GM18951 (cell line): ENCODE data around the gene GALNT7.
"Not testable (repeated sequence)": the region's sequence is repeated elsewhere in the genome, so short reads cannot be mapped to it uniquely, and the experiment has no call there.

Source experiments
- POLR2A ChIP-seq: IDR thresholded peaks from 4 replicates; pipeline ENCODE4 v1.6.1; 2011; ENCODE audit warnings: mild to moderate bottlenecking; ENCODE audit not compliant: insufficient read length, insufficient read depth; ENCODE audit errors: extremely low read depth
- in situ Hi-C: fragments of 300-500 bp; cut with MboI; formaldehyde crosslinking; loops from one replicate; pipeline ENCODE4 v1.12.0; 2022; ENCODE audit warnings: low sequenced_read_pairs, mixed read lengths, inconsistent platforms; ENCODE audit not compliant: unreplicated experiment

Gene GALNT7

DNA sequence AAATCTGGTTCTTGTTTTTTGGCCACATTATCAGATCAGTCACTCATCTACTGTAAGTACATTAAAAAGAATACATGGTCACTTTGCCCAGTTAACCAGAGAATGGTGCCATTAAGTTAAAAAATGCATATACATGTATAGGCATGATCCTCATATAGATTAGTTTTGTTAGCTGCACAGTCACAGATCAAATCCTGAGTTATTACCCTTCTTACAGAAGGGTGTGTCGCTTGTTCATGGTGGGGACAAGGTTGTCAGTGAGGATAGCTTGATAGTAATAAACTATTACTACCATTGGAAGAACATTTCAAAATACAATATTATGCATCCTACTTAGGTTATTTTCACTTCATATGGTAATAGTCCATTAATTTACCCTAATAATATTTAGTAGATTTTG lies 48.5 kb downstream of the GALNT7 start:
- in situ Hi-C loops = no loop called here
- TF ChIP-seq POLR2A = no peak

DNA sequence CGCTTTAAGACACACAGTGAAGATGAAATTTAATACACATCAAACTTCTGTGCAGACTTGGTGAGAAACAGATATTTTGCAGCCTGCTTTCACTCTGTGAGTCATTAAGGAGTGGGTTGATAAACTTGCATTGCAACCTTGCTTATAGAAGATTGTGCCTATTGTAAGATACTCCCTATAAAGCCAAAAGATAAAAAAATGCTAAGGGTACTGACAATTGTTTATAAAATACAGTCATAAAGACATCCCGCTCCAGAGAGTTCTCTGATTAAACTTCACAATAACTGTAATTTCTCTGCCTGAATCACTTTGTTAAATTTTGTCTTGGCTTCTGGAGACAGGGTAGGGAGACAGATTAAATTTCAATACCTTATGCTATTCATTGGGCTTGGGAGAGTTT lies 49.1 kb downstream of the GALNT7 start:
- in situ Hi-C loops = no loop called here
- TF ChIP-seq POLR2A = no peak

DNA sequence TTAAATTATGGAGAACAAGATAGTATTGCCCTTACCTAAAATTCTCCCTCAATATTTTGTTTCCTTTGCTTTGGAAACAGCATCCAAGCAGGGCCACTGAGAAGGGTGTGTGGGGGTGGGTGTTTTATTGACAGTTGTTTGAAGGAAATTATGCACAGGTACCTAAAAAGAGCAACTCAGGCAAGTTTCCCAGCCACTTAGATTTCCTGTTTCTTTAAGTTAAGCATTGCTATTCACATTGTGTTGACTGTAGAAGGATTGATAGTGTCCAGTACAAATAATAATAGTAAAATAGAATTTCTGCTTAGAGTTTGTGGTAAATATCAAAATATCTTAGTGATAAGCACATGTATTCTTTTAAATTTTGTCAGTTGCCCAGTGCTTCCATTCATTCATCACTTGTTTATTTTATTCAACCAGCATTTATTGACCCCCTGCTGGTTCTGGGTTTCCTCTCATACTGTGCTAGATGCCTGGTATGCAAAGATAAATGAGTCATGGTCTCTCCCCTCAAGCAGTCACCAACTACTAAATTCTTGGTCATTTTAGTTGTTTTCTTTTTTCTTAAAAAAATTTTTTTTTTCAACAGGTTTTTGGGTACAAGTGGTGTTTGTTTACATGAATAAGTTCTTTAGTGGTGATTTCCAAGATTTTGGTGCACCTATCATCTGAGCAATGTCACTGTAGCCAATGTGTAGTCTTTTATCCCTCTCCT lies 50.0 kb downstream of the GALNT7 start:
- no peak for TF ChIP-seq POLR2A
- in situ Hi-C loops = no loop called here

DNA sequence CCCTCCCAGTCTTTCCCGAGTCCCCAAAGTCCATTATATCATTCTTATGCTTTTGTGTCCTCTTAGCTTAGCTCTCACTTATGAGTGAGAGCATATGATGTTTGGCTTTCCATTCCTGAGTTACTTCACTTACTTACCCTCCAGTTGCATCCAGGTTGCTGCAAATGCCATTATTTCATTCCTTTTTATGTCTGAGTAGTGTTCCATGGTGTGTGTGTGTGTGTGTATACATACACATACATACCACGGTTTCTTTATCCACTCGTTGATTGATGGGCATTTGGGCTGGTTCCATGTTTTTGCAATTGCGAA lies 50.5 kb downstream of the GALNT7 start:
- in situ Hi-C loops = not testable (repeated sequence)

DNA sequence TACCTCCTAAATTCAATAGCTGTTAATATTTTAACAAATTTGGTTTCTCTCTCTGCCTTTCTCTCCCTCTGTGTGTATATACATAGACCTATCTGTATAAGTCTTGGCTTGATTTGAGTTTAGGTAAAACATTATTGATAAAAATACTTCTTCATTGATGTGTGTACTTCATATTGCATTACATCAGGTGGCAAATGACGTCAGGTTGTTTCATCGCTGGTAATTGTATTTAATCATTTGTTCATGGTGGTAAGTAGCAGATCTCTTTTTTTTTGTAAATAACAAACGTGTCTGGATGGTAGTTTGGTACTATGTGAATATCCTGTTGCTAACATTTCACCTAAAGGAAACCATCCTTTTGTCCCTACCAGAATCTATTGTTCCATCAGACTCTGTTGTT lies 55.1 kb downstream of the GALNT7 start:
- TF ChIP-seq POLR2A = no peak
- in situ Hi-C loops = no loop called here

DNA sequence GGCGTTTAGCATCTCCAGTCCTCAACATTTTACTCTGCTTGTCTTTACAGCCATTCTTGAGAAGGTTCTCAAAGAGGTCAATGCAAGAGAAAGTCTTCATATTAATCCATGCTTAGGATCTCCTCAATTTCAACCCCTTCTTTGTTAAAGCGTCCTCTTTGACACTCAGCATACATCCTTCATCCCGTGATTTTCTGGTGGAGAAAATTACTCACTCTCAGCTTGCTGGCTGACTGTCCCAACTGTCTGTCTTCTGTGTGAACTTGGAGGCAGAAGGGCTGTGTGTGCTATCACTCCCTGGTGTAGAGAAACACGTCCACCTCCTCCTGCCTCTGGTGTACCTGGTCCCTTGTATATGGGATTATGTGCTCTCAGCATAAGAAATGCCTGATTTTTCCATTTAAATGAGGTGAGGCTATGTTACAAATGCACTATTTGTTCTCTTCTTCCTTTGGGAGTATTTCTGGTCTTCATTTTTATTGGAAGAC lies 57.8 kb downstream of the GALNT7 start:
- in situ Hi-C loops = no loop called here
- TF ChIP-seq POLR2A = no peak

DNA sequence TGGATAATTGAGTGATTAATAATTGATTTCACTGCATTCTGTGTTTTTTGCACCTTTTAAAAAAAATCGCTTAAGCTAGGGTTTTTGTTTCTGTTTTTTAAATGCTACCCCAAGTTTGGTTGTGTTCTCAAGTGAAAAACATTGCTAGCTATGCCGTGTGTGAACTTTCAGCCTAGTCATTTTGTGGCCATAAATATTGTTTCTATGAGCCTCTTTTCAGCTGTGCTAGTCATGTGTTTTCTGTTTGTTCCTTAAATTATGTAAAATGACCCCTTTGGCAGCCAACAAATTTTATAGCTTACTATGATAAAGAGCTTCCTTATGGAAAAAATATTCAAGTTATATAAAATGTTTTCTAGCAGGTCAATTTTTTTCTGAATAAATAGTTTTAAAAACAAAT lies 59.1 kb downstream of the GALNT7 start:
- in situ Hi-C loops = no loop called here
- TF ChIP-seq POLR2A = no peak

DNA sequence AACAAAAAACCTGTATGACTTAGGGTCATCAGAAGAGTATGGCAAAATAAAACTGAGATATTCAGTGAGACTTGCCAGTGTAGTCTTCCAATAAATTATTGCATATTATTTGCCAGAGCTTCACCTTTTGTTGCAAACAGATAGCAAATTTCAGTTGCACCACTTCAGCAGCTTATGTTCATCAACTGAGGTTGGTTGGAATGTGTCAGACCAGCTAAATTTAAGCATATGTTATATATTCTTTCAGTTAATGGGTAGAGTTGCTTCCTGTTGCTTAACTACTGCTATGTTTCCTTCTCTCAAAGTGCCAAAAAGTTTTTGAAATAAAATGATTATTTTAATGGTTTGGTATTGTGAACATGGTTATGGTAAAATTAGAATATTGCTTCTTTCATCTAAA lies 61.5 kb downstream of the GALNT7 start:
- TF ChIP-seq POLR2A = no peak
- in situ Hi-C loops = no loop called here

DNA sequence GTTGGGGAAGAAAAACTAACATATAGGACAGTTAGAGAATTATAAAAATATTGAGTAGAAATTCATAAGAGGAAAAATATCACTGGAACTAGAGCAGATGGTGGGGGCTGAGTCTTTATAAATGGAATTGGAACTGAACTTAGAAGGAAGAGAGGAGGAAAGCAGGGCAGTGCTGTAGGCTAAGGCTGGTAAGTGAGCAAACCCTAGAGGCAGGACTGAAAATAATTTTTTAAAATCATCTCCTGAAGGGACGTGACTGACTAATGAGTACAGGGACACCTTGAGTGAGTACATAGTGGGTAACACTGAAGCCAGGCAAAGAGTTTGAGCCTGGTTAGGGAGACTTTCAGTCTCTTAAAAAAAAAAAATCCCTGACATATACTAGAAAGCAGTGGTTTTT lies 63.3 kb downstream of the GALNT7 start:
- TF ChIP-seq POLR2A = no peak
- in situ Hi-C loops = no loop called here

DNA sequence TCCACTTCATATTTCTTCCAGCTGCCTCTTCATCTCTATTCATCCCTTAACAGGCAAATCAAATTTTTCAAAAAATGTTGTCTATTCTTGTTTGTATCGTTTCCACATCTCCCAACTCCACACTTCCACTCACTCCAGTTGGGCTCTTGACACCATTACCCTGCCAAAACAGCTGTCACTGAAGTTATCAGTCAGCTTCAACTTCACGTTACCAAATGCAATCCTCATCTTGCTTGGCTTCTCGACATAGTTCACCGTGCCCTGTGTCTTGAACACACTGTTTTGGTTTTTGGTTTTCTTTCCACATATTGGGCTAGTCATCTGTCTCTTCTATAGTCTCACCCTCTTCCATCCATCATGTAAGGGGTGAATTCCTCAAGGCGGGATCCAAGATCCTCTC lies 65.2 kb downstream of the GALNT7 start:
- in situ Hi-C loops = no loop called here
- no peak for TF ChIP-seq POLR2A

DNA sequence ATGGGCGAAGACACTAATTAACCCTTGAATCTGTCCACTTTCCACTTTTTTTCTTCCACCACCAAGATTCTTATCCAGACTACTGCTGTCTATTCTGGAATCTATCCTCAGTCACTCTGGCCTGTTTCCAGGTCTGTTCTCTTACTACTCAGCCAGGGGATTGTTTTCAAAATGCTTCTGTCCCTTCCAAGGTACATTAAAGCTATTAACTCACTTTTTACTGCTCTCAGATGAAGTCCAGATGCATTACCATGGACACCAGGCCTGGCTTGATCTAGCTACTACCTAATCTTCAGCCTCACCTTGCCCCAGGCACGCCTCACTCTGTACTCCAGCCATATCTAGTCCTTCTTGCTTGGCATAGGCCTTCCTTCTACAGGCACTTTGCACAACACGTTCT lies 66.4 kb downstream of the GALNT7 start:
- in situ Hi-C loops = no loop called here
- TF ChIP-seq POLR2A = no peak

DNA sequence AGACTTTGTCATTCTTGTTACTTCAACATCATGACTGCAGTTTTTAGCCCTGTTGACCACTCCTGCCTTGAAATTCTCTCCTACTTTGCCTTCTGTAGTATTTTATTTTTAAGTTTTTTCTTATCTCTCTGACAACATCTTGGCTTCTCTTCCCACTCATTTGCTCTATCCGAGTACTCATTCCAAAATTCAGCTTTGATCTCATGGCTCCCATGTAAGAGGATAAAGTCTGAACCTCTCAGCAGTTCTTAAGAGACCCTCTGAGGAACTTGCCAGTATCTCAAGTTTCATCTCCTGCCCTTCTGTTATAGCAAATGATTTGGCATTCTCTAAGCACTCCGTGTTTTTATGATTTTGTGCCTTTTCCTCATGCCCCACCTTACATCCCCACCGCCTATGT lies 67.7 kb downstream of the GALNT7 start:
- in situ Hi-C loops = no loop called here
- no peak for TF ChIP-seq POLR2A

DNA sequence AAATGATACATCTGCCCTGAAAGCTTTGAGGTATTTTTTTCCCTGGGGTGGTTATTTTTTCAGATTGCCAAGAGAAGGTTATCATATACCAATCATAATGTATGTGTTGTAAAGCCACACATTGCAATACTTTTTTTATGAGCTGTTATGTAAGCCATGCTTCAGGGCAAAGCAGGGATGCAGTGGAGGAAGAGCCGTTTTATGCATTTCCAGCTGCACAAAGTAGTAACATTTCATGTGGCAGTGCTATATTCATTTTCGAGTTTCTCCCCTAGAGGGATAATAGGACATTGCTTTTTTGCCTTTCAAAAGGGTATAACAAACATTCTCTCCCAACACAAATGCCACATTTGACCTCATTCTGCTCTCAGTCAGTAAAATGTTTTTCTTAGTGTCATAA lies 68.5 kb downstream of the GALNT7 start:
- in situ Hi-C loops = no loop called here
- no peak for TF ChIP-seq POLR2A

DNA sequence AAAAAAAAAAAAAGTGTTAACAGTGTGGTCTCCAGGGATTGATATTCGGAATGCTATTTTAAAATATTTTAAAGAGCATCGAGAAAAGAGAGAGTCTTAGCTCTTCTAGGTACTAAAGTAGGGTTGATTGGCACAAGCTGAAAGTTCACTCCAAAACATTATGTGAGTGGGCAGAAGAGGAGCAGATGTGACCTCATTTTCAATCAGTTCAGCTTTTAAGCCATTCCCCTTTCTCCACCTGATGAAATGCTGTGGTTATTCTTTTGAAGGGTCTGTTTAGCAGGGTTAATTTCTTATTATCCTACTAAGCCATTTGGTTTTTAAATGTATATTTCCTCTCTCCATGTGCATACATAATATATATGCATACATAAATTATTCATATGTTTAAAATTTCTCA lies 69.2 kb downstream of the GALNT7 start:
- in situ Hi-C loops = no loop called here
- no peak for TF ChIP-seq POLR2A

DNA sequence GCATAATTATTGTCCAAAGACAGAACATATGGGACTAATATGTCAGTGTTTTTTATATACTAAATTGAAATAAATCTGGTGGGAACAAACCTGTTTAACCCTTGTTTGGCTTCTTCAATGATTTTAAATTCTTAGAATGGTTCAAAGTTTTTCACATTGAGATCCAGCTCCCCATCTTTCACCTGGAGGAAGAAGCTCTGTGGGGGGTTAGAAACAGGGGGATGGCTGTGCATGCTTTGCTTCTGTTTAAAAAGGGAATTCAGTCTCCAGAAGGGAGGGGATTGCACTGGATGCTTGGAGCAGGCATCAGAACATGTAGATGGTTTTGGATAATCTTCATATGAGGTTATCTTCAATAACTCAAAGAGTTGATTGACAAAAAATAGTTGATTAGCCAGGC lies 72.1 kb downstream of the GALNT7 start:
- in situ Hi-C loops = no loop called here
- TF ChIP-seq POLR2A = no peak
